ACHN (cell line): ENCODE results near the gene ZNF385C.
"Not testable (repeated sequence)": the region's sequence is repeated elsewhere in the genome, so short reads cannot be mapped to it uniquely, and the experiment has no call there.

Source experiments
- DNase-seq: peaks from one replicate; pipeline ENCODE4 v3.0.0-alpha.2; 2015
- in situ Hi-C: cut with HindIII; loops from 2 replicates; pipeline ENCODE4 v1.10.0; 2017; ENCODE audit warnings: low sequenced_read_pairs, low pct_ligation_motif_present, low pct_unique_long_range_greater_than_20kb

The ZNF385C gene

DNA sequence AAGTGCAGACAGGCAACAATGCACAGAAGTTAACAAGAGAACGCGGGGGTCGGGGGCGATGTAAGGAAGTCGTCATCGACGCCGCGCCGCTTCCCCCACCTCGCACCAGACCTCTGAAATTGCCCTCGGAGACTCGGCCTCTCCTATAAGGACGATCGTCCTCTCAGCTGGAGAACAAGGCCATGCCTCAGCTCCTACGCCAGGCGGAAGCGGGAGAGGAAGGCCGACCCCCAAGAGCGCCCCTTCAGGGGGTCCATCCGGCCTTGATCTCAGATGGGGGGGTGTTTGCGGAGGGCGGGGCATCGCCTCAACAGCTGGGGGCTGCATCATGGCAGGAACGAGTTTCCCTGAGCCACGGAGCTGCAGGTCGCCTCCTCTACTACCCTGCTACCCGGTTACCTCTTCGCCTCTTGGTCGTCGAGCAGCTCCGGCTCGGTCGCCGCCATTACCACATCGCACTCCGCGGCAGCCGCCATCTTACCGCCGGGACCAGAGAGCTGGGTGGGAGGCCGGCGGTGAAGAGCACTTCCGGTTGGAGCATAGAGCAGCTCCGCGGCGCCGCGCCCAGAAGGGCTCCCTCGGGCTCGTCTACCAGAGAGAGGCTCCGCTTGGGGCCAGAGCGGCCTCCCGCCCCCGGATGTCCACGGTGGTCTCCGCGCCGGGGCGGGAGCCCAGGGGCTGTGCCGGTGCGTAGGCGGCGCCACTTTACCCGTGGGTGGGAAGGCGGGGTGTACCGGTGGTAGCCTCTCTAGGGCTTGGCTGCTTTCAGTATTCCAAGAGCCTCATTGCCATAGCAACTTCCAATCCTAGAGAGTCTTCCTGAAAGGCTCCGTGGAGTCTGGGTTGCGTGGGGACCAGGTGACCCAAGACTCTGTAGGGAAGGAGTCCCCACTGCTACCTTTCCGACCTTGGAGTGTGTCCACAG, 81.1 kb downstream of the ZNF385C start, which contains the start of gene DNAJC7:
TSS of gene DNAJC7 (minus strand) at position 499 of the 925 bp plus-strand sequence. CDS start at position 476, 23 bp downstream.
- peak; percentile 92 for DNase-seq
- in situ Hi-C loops, result no loop called here

DNA sequence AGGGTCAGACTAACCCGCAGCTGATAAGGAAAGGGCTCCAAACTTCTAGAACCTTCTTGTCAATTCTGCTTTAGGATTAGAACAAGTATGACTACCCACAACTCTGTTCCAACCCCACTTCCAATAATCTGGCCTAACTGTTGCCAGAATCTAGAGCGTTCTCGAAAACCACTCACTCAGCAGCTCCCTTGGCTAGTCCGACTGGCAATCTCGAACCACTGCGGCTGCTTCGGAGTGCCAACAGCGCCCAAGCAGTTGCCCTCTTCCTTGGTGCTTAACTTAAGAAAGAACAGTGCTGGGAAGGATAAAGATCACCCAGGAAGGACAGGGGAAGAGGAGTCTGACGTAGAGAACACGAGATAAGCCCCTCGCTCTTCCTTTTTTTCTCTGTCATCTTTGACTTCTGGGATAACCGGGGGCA, 81.9 kb downstream of the ZNF385C start:
- in situ Hi-C loops, result no loop called here
- peak; percentile 42 for DNase-seq

DNA sequence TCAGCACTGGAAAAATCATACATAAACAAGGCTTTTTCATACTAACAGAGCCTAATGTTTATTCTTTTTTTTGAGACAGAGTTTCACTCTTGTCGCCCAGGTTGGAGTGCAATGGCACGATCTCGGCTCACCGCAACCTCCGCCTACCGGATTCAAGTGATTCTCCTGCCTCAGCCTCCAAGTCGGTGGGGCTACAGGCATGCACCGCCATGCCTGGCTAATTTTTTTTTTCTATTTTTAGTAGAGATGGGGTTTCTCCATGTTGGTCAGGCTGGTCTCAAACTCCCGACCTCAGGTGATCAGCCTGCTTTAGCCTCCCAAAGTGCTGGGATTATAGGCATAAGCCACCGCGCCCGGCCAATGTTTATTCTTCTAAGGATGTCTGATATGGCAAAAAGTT, 84.5 kb downstream of the ZNF385C start:
- DNase-seq, in situ Hi-C loops: not testable (repeated sequence)

GRCh38 chr17:42012363-42012762, 85.9 kb downstream of the ZNF385C start:
- in situ Hi-C loops, DNase-seq: not testable (repeated sequence)

DNA sequence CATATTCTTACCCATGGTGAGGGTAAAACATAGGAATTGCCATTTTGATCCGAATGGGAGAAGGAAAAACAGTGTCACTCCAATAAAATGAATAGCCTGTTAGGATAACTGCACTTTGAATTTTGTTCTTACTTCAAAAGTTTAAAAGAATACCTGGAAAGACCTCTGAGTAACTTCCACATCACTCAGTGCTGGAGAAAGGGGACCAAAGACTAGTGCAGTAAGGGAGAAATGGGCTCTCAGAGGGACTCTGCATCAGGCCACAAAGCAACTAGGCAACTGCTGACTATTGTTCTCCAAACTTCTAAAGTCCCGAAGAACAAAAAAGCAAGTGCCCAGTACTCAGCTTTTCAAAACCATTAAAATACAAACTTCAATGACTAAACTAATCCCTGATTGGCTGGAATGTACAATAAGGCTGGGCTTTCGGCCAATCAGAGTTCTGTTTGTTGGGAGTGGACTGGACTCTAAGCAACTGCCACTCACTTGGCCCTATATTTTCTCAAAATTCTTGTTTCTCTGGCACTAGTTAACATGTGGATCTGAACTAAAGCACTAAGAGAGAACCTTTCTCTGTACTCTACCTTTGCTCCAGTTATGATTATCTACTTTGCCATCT, 87.3 kb downstream of the ZNF385C start:
- DNase-seq, result peak; percentile 56
- in situ Hi-C loops, result no loop called here

DNA sequence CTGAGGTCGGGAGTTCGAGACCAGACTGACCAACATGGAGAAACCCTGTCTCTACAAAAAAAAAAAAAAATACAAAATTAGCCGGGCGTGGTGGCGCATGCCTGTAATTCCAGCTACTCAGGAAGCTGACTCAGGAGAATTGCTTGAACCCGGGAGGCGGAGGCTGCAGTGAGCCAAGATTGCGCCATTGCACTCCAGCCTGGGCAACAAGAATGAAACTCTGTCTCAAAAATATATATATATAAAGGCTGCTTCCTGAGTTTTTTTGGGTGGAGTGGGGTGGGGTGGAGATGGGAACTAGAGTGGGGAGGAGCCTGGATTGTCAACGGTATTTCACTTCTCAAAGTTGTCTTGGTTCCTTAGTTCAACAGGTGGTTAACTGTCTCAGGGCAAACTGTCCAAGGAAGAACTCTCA, 88.0 kb downstream of the ZNF385C start:
- in situ Hi-C loops, result not testable (repeated sequence)
- peak; percentile 27 for DNase-seq

DNA sequence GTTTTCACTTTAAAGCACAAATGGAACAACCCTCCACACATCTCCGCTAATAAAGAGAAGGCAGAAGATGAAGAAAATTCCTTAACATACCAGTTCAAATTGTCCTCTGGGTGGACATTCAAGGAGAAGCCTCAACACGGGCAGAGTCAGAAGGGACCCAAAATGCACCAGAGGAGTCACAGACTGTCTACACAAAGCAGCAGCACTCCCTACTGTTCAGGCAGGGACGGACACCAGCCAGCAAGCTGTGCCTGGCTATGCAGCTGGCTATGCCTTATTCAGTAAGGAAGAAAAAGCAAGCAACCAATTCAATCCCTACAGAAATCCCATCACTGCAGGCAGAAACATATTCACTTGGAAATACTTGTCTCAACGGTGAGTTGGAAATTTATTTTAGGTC, 89.1 kb downstream of the ZNF385C start:
- in situ Hi-C loops, result no loop called here
- no peak for DNase-seq

- no peak for DNase-seq
- in situ Hi-C loops, result no loop called here
These were observed 93.1 kb downstream of the ZNF385C start for GRCh38 chr17:42005166-42005565.

GRCh38 chr17:42002792-42003301, 95.4 kb downstream of the ZNF385C start:
- in situ Hi-C loops, result no loop called here
- DNase-seq, result no peak

- no peak for DNase-seq
- in situ Hi-C loops, result no loop called here
These were observed 96.0 kb downstream of the ZNF385C start for GRCh38 chr17:42002175-42002791.

GRCh38 chr17:42001729-42002128, 96.5 kb downstream of the ZNF385C start:
- in situ Hi-C loops, result no loop called here
- DNase-seq, result no peak

DNA sequence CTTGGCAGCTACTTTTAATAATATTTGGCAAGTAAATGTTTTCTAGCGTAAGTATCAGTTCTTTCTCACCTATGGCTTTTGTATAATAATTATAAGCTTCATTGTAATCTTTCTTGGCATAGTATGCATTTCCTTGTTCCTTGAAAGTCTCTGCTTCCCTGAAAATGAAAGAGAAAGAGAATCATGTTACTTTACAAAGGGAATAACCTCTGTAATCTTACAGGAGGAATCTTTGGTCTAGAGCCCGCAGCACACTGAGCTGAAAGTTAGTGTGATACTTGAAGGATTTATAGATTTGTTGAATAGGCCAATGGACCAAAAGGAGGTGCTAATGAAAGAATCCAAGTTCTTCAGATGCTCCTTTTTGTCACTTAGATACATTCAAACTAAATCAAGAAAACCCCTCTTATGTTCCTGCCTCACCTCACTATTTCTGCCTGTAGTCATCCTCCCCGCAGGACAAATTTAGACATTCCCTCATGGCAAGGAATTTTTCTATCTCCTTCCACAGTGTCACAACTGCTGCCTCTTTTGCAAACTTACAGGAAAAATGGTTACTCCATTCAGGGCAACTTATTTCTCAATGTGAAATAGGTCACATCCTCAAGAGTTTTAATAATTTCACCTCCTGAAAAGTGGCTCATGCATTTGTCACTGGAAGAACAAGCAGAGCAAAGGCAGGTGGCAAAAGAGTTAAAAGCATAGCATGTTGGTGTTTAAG, 97.7 kb downstream of the ZNF385C start:
- in situ Hi-C loops, result no loop called here

GRCh38 chr17:41998497-41998896, 99.8 kb downstream of the ZNF385C start:
- in situ Hi-C loops, result no loop called here
- no peak for DNase-seq

More for the DNA sequence above, 97.7 kb downstream of the ZNF385C start:
- DNase-seq, result no peak

DNA sequence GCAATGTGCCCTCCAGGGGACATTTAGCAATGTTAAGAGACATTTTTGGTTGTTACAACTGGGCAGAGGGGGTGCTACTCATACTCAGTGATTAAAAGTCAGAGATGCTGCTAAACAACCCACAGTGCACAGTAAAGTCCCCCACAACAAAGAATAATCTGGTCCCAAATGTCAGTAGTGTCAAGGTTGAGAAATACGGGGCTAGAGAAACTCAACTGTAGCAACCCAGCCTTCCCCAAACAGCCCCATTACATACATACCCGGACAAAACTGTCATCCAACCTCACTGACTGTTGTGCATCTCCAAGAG, 101.5 kb downstream of the ZNF385C start:
- in situ Hi-C loops, result no loop called here
- no peak for DNase-seq

DNA sequence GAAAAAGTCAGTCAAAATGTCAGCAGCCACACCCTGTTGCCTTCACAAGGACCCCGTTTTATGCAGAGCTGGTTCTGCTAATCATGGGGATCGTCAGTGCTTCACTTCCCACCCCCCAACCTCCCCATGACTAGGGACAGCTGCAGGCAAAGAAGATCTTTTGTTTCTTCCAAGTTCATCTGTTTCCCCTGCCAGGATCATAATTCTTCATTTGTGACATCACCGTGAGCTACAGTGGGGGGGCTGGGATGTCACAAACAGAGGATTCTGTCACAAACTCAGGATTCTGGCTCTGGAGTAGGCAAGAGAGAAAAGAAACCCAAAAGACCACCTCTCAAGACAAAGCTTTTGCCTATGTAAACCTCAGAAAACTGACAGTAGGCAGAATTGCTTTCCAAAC, 105.7 kb downstream of the ZNF385C start:
- in situ Hi-C loops, result no loop called here
- no peak for DNase-seq

- in situ Hi-C loops, result no loop called here
- DNase-seq, result no peak
These were observed 108.4 kb downstream of the ZNF385C start for GRCh38 chr17:41989702-41990419.

- in situ Hi-C loops, result no loop called here
- DNase-seq, result no peak
These were observed 109.9 kb downstream of the ZNF385C start for GRCh38 chr17:41988418-41988817.

GRCh38 chr17:41987642-41988041, 110.6 kb downstream of the ZNF385C start:
- no peak for DNase-seq
- in situ Hi-C loops, result no loop called here
